HepG2 (cell line): ENCODE results near the gene DNAJB2. TPM values are rescaled to one million over a fixed set of nuclear protein-coding genes. Genes with fewer than 3 reads are reported as not detected.
A peak's percentile ranks its signal among the peaks of the same experiment; 100 is the strongest.

Experiments used
- ATF5 ChIP-seq: sonication (generic); formaldehyde crosslinking; IDR thresholded peaks from 2 replicates; pipeline ENCODE4 v1.4.0; 2020; ENCODE audit warnings: mild to moderate bottlenecking, low read depth, missing genetic modification reagents
- E2F1 ChIP-seq: sonication (generic); formaldehyde crosslinking; IDR thresholded peaks from 2 replicates; pipeline ENCODE4 v1.5.0; 2020; ENCODE audit warnings: missing genetic modification reagents
- GMEB1 ChIP-seq: sonication (generic); formaldehyde crosslinking; IDR thresholded peaks from 2 replicates; pipeline ENCODE4 v1.5.1; 2020; ENCODE audit warnings: missing genetic modification reagents, mild to moderate bottlenecking, borderline replicate concordance
- GRHL1 ChIP-seq: sonication (generic); formaldehyde crosslinking; conservative IDR thresholded peaks from 2 replicates; pipeline ENCODE4 v1.8.0; 2022; ENCODE audit warnings: missing genetic modification reagents
- HCFC1 ChIP-seq: fragments of 150-350 bp; IDR thresholded peaks from 2 replicates; pipeline ENCODE4 v1.6.1; 2014; ENCODE audit warnings: low read depth, low read length
- NFIB ChIP-seq: sonication (generic); formaldehyde crosslinking; IDR thresholded peaks from 2 replicates; pipeline ENCODE4 v1.9.0; 2021; ENCODE audit warnings: missing genetic modification reagents, mild to moderate bottlenecking, borderline replicate concordance
- NR1H2 ChIP-seq: sonication (generic); formaldehyde crosslinking; IDR thresholded peaks from 2 replicates; pipeline ENCODE4 v1.8.1; 2022; ENCODE audit warnings: low read depth, missing genetic modification reagents, borderline replicate concordance
- SKI ChIP-seq: fragments of 450-650 bp; IDR thresholded peaks from one replicate; pipeline ENCODE4 v1.6.1; 2018; ENCODE audit warnings: mild to moderate bottlenecking; ENCODE audit not compliant: partially characterized antibody
- SYNCRIP ChIP-seq: fragments of 200-400 bp; formaldehyde crosslinking; IDR thresholded peaks from 2 replicates; pipeline ENCODE4 v1.6.1; 2018; ENCODE audit warnings: mild to moderate bottlenecking, low read depth, low read length; ENCODE audit not compliant: insufficient read depth
- ZBTB44 ChIP-seq: sonication (generic); formaldehyde crosslinking; IDR thresholded peaks from 2 replicates; pipeline ENCODE4 v1.4.0; 2020; ENCODE audit warnings: missing genetic modification reagents
- ZFX ChIP-seq: sonication (generic); formaldehyde crosslinking; IDR thresholded peaks from 2 replicates; pipeline ENCODE4 v1.4.0; 2020; ENCODE audit warnings: mild to moderate bottlenecking, low read depth, missing genetic modification reagents, moderate library complexity
- ZNF703 ChIP-seq: sonication (generic); formaldehyde crosslinking; IDR thresholded peaks from 2 replicates; pipeline ENCODE4 v1.5.1; 2020; ENCODE audit warnings: missing genetic modification reagents, mild to moderate bottlenecking, moderate library complexity, borderline replicate concordance
- ZNF850 ChIP-seq: sonication (generic); formaldehyde crosslinking; conservative IDR thresholded peaks from 2 replicates; pipeline ENCODE4 v1.9.0; 2021; ENCODE audit warnings: mild to moderate bottlenecking, missing genetic modification reagents
- ZXDC ChIP-seq: sonication (generic); formaldehyde crosslinking; IDR thresholded peaks from 2 replicates; pipeline ENCODE4 v1.5.0; 2020; ENCODE audit warnings: mild to moderate bottlenecking, missing genetic modification reagents
- polyA plus RNA-seq, 8 experiments: library from polyadenylated mRNA; depleted of rRNA in 3 of 8; stranded (reverse) in 7 of 8; unstranded in 1 of 8; fragments of >200 nt; fragmentation: Illumina TruSeq in 4 of 8; extraction: Trizol in 4 of 8; gene quantifications; 2 replicates each; pipeline versions ENCODE4 v1.2.1 to v1.2.3, GENCODE V29; 2011 to 2016; ENCODE audit warnings: low read depth in 4 of 8, missing spikeins in 1 of 8, mixed read lengths in 1 of 8; ENCODE audit not compliant: insufficient read depth in 1 of 8
- total RNA-seq, 5 experiments: library from RNA; depleted of rRNA; stranded (reverse); fragments of >200 nt; fragmentation: Illumina TruSeq; extraction: Trizol; gene quantifications; 2 replicates each; pipeline ENCODE4 v1.2.3, GENCODE V29; 2016; ENCODE audit warnings: low read depth in 1 of 5

DNAJB2 gene
- total and polyA plus RNA-seq, 2 of the 13 experiments (the other 11 are each of a cell fraction or from before 2014, with no cell fraction given): 21.3 to 31.1 TPM

GRCh38 chr2:219279151-219279915 lies at the start of gene DNAJB2 (continued):
- no peak for TF ChIP-seq NFIB
- TF ChIP-seq GMEB1 (CRISPR knock-in tag): peak; percentile 86
- no peak for TF ChIP-seq GRHL1 (CRISPR knock-in tag)
- TF ChIP-seq ZXDC (CRISPR knock-in tag): peak; percentile 89
- TF ChIP-seq ZFX (CRISPR knock-in tag): peak; percentile 98
- 0 out of 2 replicates have a peak, but pooled peaks have one; percentile 35 for TF ChIP-seq ZNF703 (CRISPR knock-in tag)
- no peak for TF ChIP-seq NR1H2 (CRISPR knock-in tag)
- TF ChIP-seq E2F1 (CRISPR knock-in tag): no peak
- peak; percentile 54 for TF ChIP-seq SKI
- TF ChIP-seq SYNCRIP: no peak
- TF ChIP-seq ATF5 (CRISPR knock-in tag): no peak
- TF ChIP-seq ZBTB44: no peak; the same call in 1 of the 2 replicates
- no peak for TF ChIP-seq ZNF850 (CRISPR knock-in tag)
- TF ChIP-seq HCFC1: peak; percentile 36; the same call in 1 of the 2 replicates
